H1 (cell line): ENCODE measurements around the gene ELAPOR2. TPM values are rescaled to one million over a fixed set of nuclear protein-coding genes. Genes with fewer than 3 reads are reported as not detected.

ENCODE experiments used
- polyA plus RNA-seq, 7 experiments: library from polyadenylated mRNA; depleted of rRNA in 3 of 7; stranded (reverse) in 5 of 7; unstranded in 2 of 7; fragments of >200 nt in 5 of 7; fragments of 200-250 nt in 2 of 7; gene quantifications; 1 replicate in 5 of 7; 2 replicates in 1 of 7; 4 replicates in 1 of 7; pipeline versions ENCODE4 v1.2.1 to v1.2.3, GENCODE V29; 2011 to 2013; ENCODE audit warnings: missing spikeins in 2 of 7, mixed read lengths in 2 of 7
- total RNA-seq: library from RNA; stranded (reverse); fragmentation: NEBNext Ultra II Directional; extraction: Animal tissue kit (Norgen Biotek cat#: 25700); gene quantifications from 2 replicates; pipeline ENCODE4 v1.2.1, GENCODE V29; 2021

The ELAPOR2 gene
- total and polyA plus RNA-seq, 2 of the 8 experiments (the other 6 are each of a cell fraction or from before 2014, with no cell fraction given), result 12.9 to 32.9 TPM

Other genes with a start within 250 kb of the ELAPOR2 start
- 76.9 and 86.0 TPM in 2 replicates for gene DMTF1, start 92.8 kb upstream of the ELAPOR2 start, total RNA-seq
- 70.7 and 115 TPM in 2 replicates for gene DMTF1, start 92.8 kb upstream of the ELAPOR2 start, polyA plus RNA-seq (2011; rRNA removed)
- 26.0 and 27.6 TPM in 2 replicates for gene TMEM243, start 160.1 kb upstream of the ELAPOR2 start, total RNA-seq
- gene TMEM243, start 160.1 kb upstream of the ELAPOR2 start, polyA plus RNA-seq (2011; rRNA removed), result 16.4 and 23.7 TPM in 2 replicates